Thyroid gland (tissue), 4 donors: ENCODE data around the gene NMT1. TPM values are rescaled to one million over a fixed set of nuclear protein-coding genes. Genes with fewer than 3 reads are reported as not detected.

Source experiments
- DNase-seq, 2 donors: peaks; one replicate each; pipeline ENCODE4 v3.0.0-alpha.2; 2019
- H3K27ac ChIP-seq, 3 donors: fragments of 200-600 bp; sonication (generic); 1 replicate in 2 of 3; 2 replicates in 1 of 3; pipeline ENCODE4 v1.5.1; 2016 to 2019; ENCODE audit warnings: mild to moderate bottlenecking in 1 of 3, moderate library complexity in 1 of 3
- H3K27me3 ChIP-seq: fragments of 200-600 bp; sonication (generic); one replicate; pipeline ENCODE4 v1.5.1; 2019
- H3K36me3 ChIP-seq, 2 donors: fragments of 200-600 bp; sonication (generic); one replicate each; pipeline ENCODE4 v1.5.1; 2016 to 2019
- H3K4me1 ChIP-seq, 2 donors: fragments of 200-600 bp; sonication (generic); one replicate each; pipeline ENCODE4 v1.5.1; 2017 to 2019
- H3K4me3 ChIP-seq, 3 donors: fragments of 200-600 bp; sonication (generic); replicated peaks in 1 of 3; 1 replicate in 2 of 3; 2 replicates in 1 of 3; pipeline ENCODE4 v1.5.1; 2016; ENCODE audit warnings: mild to moderate bottlenecking in 1 of 3
- H3K9me3 ChIP-seq: fragments of 200-600 bp; sonication (generic); one replicate; pipeline ENCODE4 v1.5.1; 2017
- POLR2A ChIP-seq, 2 donors: fragments of 450-650 bp; IDR thresholded peaks; one replicate each; pipeline ENCODE4 v1.6.1; 2017; ENCODE audit warnings: antibody characterized with exemption in 2 of 2, mild to moderate bottlenecking in 2 of 2, moderate library complexity in 1 of 2
- WGBS, 2 donors: methylation state at CpG; one replicate each; pipeline ENCODE4 v1.1.5; 2017; 5-methylcytosine and 5-hydroxymethylcytosine counted together
- intact Hi-C: fragments of 100-400 bp; cut with DNase I; formaldehyde crosslinking; loops from one replicate; pipeline ENCODE4 v1.15.1; 2023
- total RNA-seq, 4 donors: library from RNA; depleted of rRNA; stranded (reverse); fragments of >200 nt; gene quantifications; one replicate each; pipeline ENCODE4 v1.2.3, GENCODE V29; 2016
- TF ChIP-seq, protein P1 (sequence below), 6 experiments: fragments of 200-600 bp in 3 of 6; fragments of 450-650 bp in 3 of 6; sonication (generic) in 3 of 6; IDR thresholded peaks; one replicate each; pipeline ENCODE4 v1.5.1; 2016 to 2019; ENCODE audit warnings: antibody characterized with exemption in 6 of 6, mild to moderate bottlenecking in 2 of 6, inconsistent platforms in 1 of 6, moderate library complexity in 1 of 6

The NMT1 gene
- total RNA-seq, 4 donors from 2014 or later: 71.7 to 98.9 (median 85.2) TPM

GRCh38 chr17:45113424-45113754, 52.3 kb downstream of the NMT1 start:
- no peaks in the 10 kb centered on the region for H3K9me3 ChIP-seq
- no peak overlapping the region for H3K4me3 ChIP-seq
- 83 to 100% methylated on average over 3 to 8 of the region's 9 CpGs for WGBS, 2 donors
- intact Hi-C loops: no loop called here
- no peak overlapping the region for H3K27ac ChIP-seq
- no peaks in the 10 kb centered on the region for H3K36me3 ChIP-seq
- H3K4me1 ChIP-seq: peaks cover 26 to 30% of the 10 kb centered on the region in 2 donors
- DNase-seq: no peak
- H3K27me3 ChIP-seq: no peaks in the 10 kb centered on the region
- TF ChIP-seq POLR2A (IDR thresholded peaks at IDR 0.05): no peak
- TF ChIP-seq, protein P1, sequence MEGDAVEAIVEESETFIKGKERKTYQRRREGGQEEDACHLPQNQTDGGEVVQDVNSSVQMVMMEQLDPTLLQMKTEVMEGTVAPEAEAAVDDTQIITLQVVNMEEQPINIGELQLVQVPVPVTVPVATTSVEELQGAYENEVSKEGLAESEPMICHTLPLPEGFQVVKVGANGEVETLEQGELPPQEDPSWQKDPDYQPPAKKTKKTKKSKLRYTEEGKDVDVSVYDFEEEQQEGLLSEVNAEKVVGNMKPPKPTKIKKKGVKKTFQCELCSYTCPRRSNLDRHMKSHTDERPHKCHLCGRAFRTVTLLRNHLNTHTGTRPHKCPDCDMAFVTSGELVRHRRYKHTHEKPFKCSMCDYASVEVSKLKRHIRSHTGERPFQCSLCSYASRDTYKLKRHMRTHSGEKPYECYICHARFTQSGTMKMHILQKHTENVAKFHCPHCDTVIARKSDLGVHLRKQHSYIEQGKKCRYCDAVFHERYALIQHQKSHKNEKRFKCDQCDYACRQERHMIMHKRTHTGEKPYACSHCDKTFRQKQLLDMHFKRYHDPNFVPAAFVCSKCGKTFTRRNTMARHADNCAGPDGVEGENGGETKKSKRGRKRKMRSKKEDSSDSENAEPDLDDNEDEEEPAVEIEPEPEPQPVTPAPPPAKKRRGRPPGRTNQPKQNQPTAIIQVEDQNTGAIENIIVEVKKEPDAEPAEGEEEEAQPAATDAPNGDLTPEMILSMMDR (IDR thresholded peaks at IDR 0.05): no peak

GRCh38 chr17:45114117-45114932, 53.2 kb downstream of the NMT1 start:
- intact Hi-C loops: no loop called here
- H3K36me3 ChIP-seq: no peaks in the 10 kb centered on the region
- no peak overlapping the region for H3K27ac ChIP-seq
- H3K4me3 ChIP-seq: no peak overlapping the region
- peaks cover 22 to 24% of the 10 kb centered on the region in 2 donors for H3K4me1 ChIP-seq
- H3K9me3 ChIP-seq: no peaks in the 10 kb centered on the region
- H3K27me3 ChIP-seq: no peaks in the 10 kb centered on the region
- TF ChIP-seq, protein P1 (IDR thresholded peaks at IDR 0.05): no peak
- TF ChIP-seq POLR2A (IDR thresholded peaks at IDR 0.05): no peak
- DNase-seq: no peak
- 83 to 85% methylated on average over 15 to 19 of the region's 19 CpGs for WGBS, 2 donors

GRCh38 chr17:45115015-45115625, 54.0 kb downstream of the NMT1 start:
- Histone ChIP-seq H3K27me3 (no peaks in the 10 kb centered on the region), H3K36me3 (no peaks in the 10 kb centered on the region), H3K9me3 (no peaks in the 10 kb centered on the region), H3K27ac (no peak overlapping the region), H3K4me1 (peaks cover 20 to 22% of the 10 kb centered on the region in 2 donors), H3K4me3 (no peak overlapping the region)
- no peak for DNase-seq
- TF ChIP-seq, protein P1 (IDR thresholded peaks at IDR 0.05): no peak
- no peak for TF ChIP-seq POLR2A (IDR thresholded peaks at IDR 0.05)
- WGBS, 2 donors: 90 to 92% methylated on average over 26 of the region's 26 CpGs
- intact Hi-C loops: no loop called here

DNA sequence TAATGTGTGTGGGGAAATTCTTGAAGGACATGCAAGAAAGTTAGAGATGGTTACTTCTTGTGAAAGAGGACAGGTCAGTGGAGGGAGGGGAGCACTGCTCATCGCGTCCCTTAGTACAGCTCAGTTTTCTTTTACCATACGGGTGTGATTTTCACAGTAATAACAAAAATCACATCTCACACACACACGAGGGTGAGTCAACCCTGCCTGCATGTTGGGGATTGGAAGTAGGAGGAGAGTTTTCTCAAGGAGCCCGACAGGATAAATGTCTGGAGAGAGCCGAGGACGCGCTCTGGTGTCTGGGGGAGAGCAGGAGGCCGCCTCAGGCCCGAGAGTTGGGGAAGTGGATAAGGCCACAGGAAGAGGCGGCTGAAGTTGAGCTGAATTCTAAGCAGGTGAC, 54.8 kb downstream of the NMT1 start:
- intact Hi-C loops: no loop called here
- H3K36me3 ChIP-seq: no peaks in the 10 kb centered on the region
- TF ChIP-seq POLR2A (IDR thresholded peaks at IDR 0.05): no peak
- TF ChIP-seq, protein P1 (IDR thresholded peaks at IDR 0.05): no peak
- no peaks in the 10 kb centered on the region for H3K9me3 ChIP-seq
- no peak overlapping the region for H3K27ac ChIP-seq
- 74 to 79% methylated on average over 11 of the region's 11 CpGs for WGBS, 2 donors
- H3K4me3 ChIP-seq: no peak overlapping the region
- H3K4me1 ChIP-seq: peaks cover 15 to 16% of the 10 kb centered on the region in 2 donors
- no peaks in the 10 kb centered on the region for H3K27me3 ChIP-seq
- DNase-seq: no peak

GRCh38 chr17:45116434-45117016, 55.4 kb downstream of the NMT1 start:
- 91 to 93% methylated on average over 10 of the region's 10 CpGs for WGBS, 2 donors
- H3K27ac ChIP-seq: no peak overlapping the region
- DNase-seq: no peak

More at GRCh38 chr17:45116434-45117016, 55.4 kb downstream of the NMT1 start:
- H3K27me3 ChIP-seq: no peaks in the 10 kb centered on the region
- no peak overlapping the region for H3K4me3 ChIP-seq
- H3K9me3 ChIP-seq: no peaks in the 10 kb centered on the region
- intact Hi-C loops: no loop called here
- H3K36me3 ChIP-seq: no peaks in the 10 kb centered on the region
- peaks cover 9% of the 10 kb centered on the region in 2 donors for H3K4me1 ChIP-seq
- TF ChIP-seq POLR2A (IDR thresholded peaks at IDR 0.05): no peak
- TF ChIP-seq, protein P1 (IDR thresholded peaks at IDR 0.05): no peak
